Astrocyte of the cerebellum (primary cell): Measurements from ENCODE around the gene SYNJ2.

Source experiments
- DNase-seq: peaks from one replicate; pipeline ENCODE4 v3.0.0-alpha.2; 2011; ENCODE audit warnings: low read depth
- H3K4me3 ChIP-seq: 2 replicates; pipeline ENCODE4 v1.5.1; 2011; ENCODE audit warnings: mild to moderate bottlenecking, low read depth, low read length, moderate library complexity
- CTCF ChIP-seq: IDR thresholded peaks from 2 replicates; pipeline ENCODE4 v1.5.1; 2012; ENCODE audit warnings: low read length, low read depth, moderate library complexity, mild to moderate bottlenecking; ENCODE audit errors: missing control alignments
- in situ Hi-C: cut with HindIII; loops from 2 replicates; pipeline ENCODE4 v1.10.0; 2017; ENCODE audit warnings: low sequenced_read_pairs

The SYNJ2 gene

GRCh38 chr6:157977176-157977804 lies 4.4 kb upstream of the SYNJ2 start:
- in situ Hi-C loops = no loop called here
- DNase-seq = no peak
- H3K4me3 ChIP-seq = no peak overlapping the region
- TF ChIP-seq CTCF = no peak

- in situ Hi-C loops = no loop called here
- H3K4me3 ChIP-seq = no peak overlapping the region
- DNase-seq = no peak
- TF ChIP-seq CTCF = no peak
Observed at GRCh38 chr6:157978021-157978783, 3.5 kb upstream of the SYNJ2 start.

- in situ Hi-C loops = no loop called here
- no peak for DNase-seq
- H3K4me3 ChIP-seq = peak overlapping the region; percentile 60
Observed at GRCh38 chr6:157980288-157981131, 1.2 kb upstream of the SYNJ2 start.

GRCh38 chr6:157981132-157981394 lies 600 bp upstream of the SYNJ2 start:
- in situ Hi-C loops = no loop called here
- no peak for DNase-seq
- H3K4me3 ChIP-seq = peak overlapping the region; percentile 60
- TF ChIP-seq CTCF = no peak

More at GRCh38 chr6:157980288-157981131, 1.2 kb upstream of the SYNJ2 start:
- TF ChIP-seq CTCF = no peak

- in situ Hi-C loops = no loop called here
- DNase-seq = no peak
- no peak for TF ChIP-seq CTCF
- H3K4me3 ChIP-seq = peak overlapping the region; percentile 60
Observed at GRCh38 chr6:157982102-157982562, 469 bp downstream of the SYNJ2 start.

- in situ Hi-C loops = no loop called here
- peak; percentile 54 for TF ChIP-seq CTCF
- peak overlapping the region; percentile 60 for H3K4me3 ChIP-seq
- DNase-seq = no peak
Observed at GRCh38 chr6:157982563-157983405, 1.1 kb downstream of the SYNJ2 start.
